Measurements from ENCODE around the gene ADIG.

DNA sequence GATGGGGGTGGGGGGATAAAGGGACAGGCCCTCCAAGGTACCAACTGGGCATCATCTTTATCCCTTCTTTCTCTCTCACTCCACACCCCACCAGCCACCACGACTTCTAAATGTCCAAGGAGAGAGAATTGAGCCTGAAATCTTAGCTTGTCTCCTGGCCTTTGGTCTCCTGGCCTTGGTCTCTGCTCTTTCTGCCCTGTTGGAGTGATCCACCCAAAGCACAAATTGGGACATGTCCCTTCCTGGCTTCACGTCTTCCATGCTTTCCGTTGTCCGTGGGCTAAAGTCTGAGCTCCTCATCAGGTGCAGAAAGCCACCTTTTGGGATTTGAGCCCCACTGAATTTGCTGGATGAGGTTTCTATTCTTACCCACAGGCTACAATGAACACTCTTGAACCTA, 8.4 kb downstream of the ADIG start:
- no peak for TF ChIP-seq CTCF (IDR thresholded peaks at IDR 0.05; ENCODE audit: low read depth, low read length)
- TF ChIP-seq POLR2A (IDR thresholded peaks at IDR 0.05; ENCODE audit: extremely low read depth, insufficient read length), result no peak

Data from NB4 (cell line).